ENCODE data around the gene FAM76B. TPM values are rescaled to one million over a fixed set of nuclear protein-coding genes. Genes with fewer than 3 reads are reported as not detected.
A peak's percentile ranks its signal among the peaks of the same experiment; 100 is the strongest.

FAM76B gene
- total RNA-seq, 1 donor from 2014 or later, result 40.2 TPM

- DNase-seq (ENCODE audit: low read depth), result no peak
These were observed 2.6 kb upstream of the FAM76B start for GRCh38 chr11:95792200-95792599.

- no peak for DNase-seq (ENCODE audit: low read depth)
These were observed 2.1 kb upstream of the FAM76B start for GRCh38 chr11:95791709-95792033.

GRCh38 chr11:95790933-95791708, 1.5 kb upstream of the FAM76B start:
- peak; percentile 65 for DNase-seq (ENCODE audit: low read depth)

GRCh38 chr11:95790123-95790932, 746 bp upstream of the FAM76B start, which contains the start of gene CEP57:
TSS of gene CEP57 (plus strand) at chr11:95790498. CDS start at chr11:95790699, 201 bp downstream.
- peak; percentile 97 for DNase-seq (ENCODE audit: low read depth)

GRCh38 chr11:95788921-95789505, 569 bp downstream of the FAM76B start:
- peak; percentile 35 for DNase-seq (ENCODE audit: low read depth)

- DNase-seq (ENCODE audit: low read depth), result no peak
These were observed 9.0 kb downstream of the FAM76B start for GRCh38 chr11:95780544-95780943.

- DNase-seq (ENCODE audit: low read depth), result no peak
These were observed 10.9 kb downstream of the FAM76B start for GRCh38 chr11:95778699-95779098.

- no peak for DNase-seq (ENCODE audit: low read depth)
These were observed 12.7 kb downstream of the FAM76B start for GRCh38 chr11:95776859-95777258.

- no peak for DNase-seq (ENCODE audit: low read depth)
These were observed 21.1 kb downstream of the FAM76B start for GRCh38 chr11:95768521-95768920.

GRCh38 chr11:95767498-95767897, 22.1 kb downstream of the FAM76B start:
- peak; percentile 85 for DNase-seq (ENCODE audit: low read depth)

GRCh38 chr11:95766701-95767100, 22.9 kb downstream of the FAM76B start:
- no peak for DNase-seq (ENCODE audit: low read depth)

GRCh38 chr11:95764267-95764898, 25.2 kb downstream of the FAM76B start:
- peak; percentile 65 for DNase-seq (ENCODE audit: low read depth)

GRCh38 chr11:95762534-95762933, 27.0 kb downstream of the FAM76B start:
- no peak for DNase-seq (ENCODE audit: low read depth)

GRCh38 chr11:95760941-95761340, 28.6 kb downstream of the FAM76B start:
- no peak for DNase-seq (ENCODE audit: low read depth)

GRCh38 chr11:95751515-95751914, 38.1 kb downstream of the FAM76B start:
- DNase-seq (ENCODE audit: low read depth), result no peak

- no peak for DNase-seq (ENCODE audit: low read depth)
These were observed 39.5 kb downstream of the FAM76B start for GRCh38 chr11:95750101-95750500.

GRCh38 chr11:95739108-95739938, 50.3 kb downstream of the FAM76B start:
- DNase-seq (ENCODE audit: low read depth), result no peak

GRCh38 chr11:95736809-95737208, 52.8 kb downstream of the FAM76B start:
- no peak for DNase-seq (ENCODE audit: low read depth)

- DNase-seq (ENCODE audit: low read depth), result no peak
These were observed 53.2 kb downstream of the FAM76B start for GRCh38 chr11:95736355-95736754.

- DNase-seq (ENCODE audit: low read depth), result no peak
These were observed 55.5 kb downstream of the FAM76B start for GRCh38 chr11:95734009-95734572.
